ENCODE measurements around the gene PRKN.

Gene PRKN

DNA sequence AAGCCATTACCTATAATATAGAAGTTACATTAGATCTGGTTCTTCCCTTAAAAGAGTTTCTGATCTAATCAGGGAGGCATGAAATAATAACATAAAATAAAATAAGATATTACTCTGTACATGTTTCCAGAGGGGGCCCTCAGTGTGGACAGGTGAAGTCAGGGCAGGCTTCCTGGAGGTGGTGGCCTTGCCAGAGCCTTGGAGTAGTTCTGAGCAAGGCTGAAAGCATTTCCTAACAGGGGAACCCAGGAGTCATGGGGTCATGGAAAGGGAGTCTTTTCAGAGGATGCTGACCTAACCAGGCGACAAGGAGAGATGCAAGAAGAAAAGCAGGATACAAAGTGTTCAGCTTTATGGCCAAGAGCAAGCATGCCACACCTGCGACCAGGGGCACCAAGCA, 982.4 kb downstream of the PRKN start:
- Histone ChIP-seq H3K27ac (ENCODE audit: low read length) (no peak overlapping the region), H3K79me2 (ENCODE audit: low read length) (no peaks in the 10 kb centered on the region), H2AFZ (ENCODE audit: low read depth, low read length) (no peak overlapping the region), H3K9ac (ENCODE audit: low read length) (no peak overlapping the region), H3K27me3 (ENCODE audit: low read depth, low read length) (no peaks in the 10 kb centered on the region), H3K36me3 (replicated peaks; ENCODE audit: low read depth, low read length) (no peaks in the 10 kb centered on the region), H4K20me1 (ENCODE audit: insufficient read depth, low read length) (no peaks in the 10 kb centered on the region), H3K9me3 (ENCODE audit: insufficient read depth, low read length) (no peaks in the 10 kb centered on the region), H3K4me1 (ENCODE audit: low read length) (peaks cover 5% of the 10 kb centered on the region; the same call in 1 of the 2 replicates), H3K4me2 (ENCODE audit: low read length) (no peak overlapping the region), H3K4me3 (ENCODE audit: low read length) (no peak overlapping the region)
- TF ChIP-seq, protein P1, sequence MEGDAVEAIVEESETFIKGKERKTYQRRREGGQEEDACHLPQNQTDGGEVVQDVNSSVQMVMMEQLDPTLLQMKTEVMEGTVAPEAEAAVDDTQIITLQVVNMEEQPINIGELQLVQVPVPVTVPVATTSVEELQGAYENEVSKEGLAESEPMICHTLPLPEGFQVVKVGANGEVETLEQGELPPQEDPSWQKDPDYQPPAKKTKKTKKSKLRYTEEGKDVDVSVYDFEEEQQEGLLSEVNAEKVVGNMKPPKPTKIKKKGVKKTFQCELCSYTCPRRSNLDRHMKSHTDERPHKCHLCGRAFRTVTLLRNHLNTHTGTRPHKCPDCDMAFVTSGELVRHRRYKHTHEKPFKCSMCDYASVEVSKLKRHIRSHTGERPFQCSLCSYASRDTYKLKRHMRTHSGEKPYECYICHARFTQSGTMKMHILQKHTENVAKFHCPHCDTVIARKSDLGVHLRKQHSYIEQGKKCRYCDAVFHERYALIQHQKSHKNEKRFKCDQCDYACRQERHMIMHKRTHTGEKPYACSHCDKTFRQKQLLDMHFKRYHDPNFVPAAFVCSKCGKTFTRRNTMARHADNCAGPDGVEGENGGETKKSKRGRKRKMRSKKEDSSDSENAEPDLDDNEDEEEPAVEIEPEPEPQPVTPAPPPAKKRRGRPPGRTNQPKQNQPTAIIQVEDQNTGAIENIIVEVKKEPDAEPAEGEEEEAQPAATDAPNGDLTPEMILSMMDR (IDR thresholded peaks at IDR 0.05; ENCODE audit: low read depth, low read length) = no peak
- TF ChIP-seq EZH2phosphoT487 (IDR thresholded peaks at IDR 0.05; ENCODE audit: low read depth) = no peak

DNA sequence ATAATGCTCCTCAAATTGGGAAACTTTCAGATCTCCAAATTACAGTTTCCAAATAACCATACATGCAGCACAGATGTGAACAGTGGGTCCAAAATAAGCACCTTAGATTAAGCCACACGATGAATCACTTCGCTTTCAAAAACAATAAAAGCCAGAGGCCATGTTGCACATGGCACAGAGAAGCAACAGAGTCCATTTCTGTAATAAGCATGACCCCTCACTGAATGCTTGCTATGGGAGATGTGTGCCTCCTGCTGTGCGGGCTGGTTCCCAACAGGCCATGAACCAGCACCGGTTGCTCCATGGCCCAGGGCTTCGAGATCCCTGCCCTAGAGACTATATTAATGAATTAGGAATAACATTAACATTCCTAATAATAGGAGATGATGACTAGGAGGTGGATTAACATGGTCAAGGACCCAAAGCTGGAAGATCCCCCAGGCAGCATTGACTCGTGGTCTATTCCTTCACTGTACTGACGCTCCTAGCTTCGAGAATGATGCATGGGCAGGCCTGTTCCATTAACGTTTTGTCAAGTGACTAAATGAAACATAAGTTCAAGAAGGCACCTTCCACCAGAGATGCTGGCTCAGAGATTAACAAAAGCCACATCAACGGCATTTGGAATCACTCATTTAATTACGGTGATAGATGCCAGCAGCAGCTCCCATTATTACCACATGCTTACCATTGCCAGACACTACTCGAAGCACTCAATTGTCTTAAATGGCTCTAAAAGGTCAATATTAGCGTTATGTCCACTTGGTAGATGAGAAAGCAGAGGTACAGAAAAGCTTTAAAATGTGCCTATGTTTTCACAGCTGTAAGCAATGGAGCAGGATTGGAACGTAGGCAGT, 983.1 kb downstream of the PRKN start:
- TF ChIP-seq, protein P1 (IDR thresholded peaks at IDR 0.05; ENCODE audit: low read depth, low read length) = no peak
- TF ChIP-seq EZH2phosphoT487 (IDR thresholded peaks at IDR 0.05; ENCODE audit: low read depth) = no peak
- H2AFZ ChIP-seq (ENCODE audit: low read depth, low read length) = no peak overlapping the region
- no peak overlapping the region for H3K27ac ChIP-seq (ENCODE audit: low read length)

DNA sequence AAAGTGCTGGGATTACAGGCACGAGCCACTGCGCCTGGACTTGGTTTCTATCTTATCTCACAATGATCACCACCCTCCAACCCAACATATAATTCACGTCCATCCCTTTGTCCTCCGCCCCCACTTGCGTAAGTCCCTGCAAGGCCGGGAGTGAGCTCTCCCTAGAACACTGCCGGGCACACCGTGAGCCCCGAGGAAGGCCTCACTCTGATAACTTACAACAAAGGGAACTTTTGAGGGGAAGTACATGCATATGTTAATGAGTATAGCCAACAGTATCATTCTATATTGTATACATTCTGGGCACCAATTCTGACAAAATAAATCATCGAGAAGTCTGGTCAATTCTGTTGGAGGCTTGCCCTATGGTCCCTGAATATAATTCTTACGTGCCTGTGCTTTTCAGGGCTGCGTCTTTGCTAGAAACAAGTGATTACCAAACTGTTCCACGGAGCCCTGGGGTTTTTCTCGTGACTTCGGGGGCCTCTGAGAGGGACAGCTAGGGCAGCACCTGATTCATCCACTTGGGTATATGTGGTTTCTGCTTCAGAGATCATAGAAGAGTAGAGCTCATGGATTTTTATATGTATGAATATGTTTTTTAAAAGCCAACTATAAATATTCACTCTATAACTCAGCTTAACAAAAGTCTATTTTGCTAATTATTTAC, 983.9 kb downstream of the PRKN start:
- H3K27me3 ChIP-seq (ENCODE audit: low read depth, low read length) = no peaks in the 10 kb centered on the region
- no peak overlapping the region for H3K4me3 ChIP-seq (ENCODE audit: low read length)
- H3K4me2 ChIP-seq (ENCODE audit: low read length) = no peak overlapping the region; the same call in 1 of the 2 replicates
- no peaks in the 10 kb centered on the region for H4K20me1 ChIP-seq (ENCODE audit: insufficient read depth, low read length)
- H3K36me3 ChIP-seq (replicated peaks; ENCODE audit: low read depth, low read length) = no peaks in the 10 kb centered on the region
- H3K9ac ChIP-seq (ENCODE audit: low read length) = no peak overlapping the region
- peaks cover 5% of the 10 kb centered on the region; the same call in 1 of the 2 replicates for H3K4me1 ChIP-seq (ENCODE audit: low read length)
- H2AFZ ChIP-seq (ENCODE audit: low read depth, low read length) = no peak overlapping the region
- H3K9me3 ChIP-seq (ENCODE audit: insufficient read depth, low read length) = no peaks in the 10 kb centered on the region
- no peaks in the 10 kb centered on the region for H3K79me2 ChIP-seq (ENCODE audit: low read length)
- no peak for TF ChIP-seq EZH2phosphoT487 (IDR thresholded peaks at IDR 0.05; ENCODE audit: low read depth)
- TF ChIP-seq, protein P1 (IDR thresholded peaks at IDR 0.05; ENCODE audit: low read depth, low read length) = no peak
- H3K27ac ChIP-seq (ENCODE audit: low read length) = no peak overlapping the region

More for the DNA sequence above, 983.1 kb downstream of the PRKN start:
- Histone ChIP-seq H4K20me1 (ENCODE audit: insufficient read depth, low read length) (no peaks in the 10 kb centered on the region), H3K27me3 (ENCODE audit: low read depth, low read length) (no peaks in the 10 kb centered on the region), H3K36me3 (replicated peaks; ENCODE audit: low read depth, low read length) (no peaks in the 10 kb centered on the region), H3K9ac (ENCODE audit: low read length) (no peak overlapping the region), H3K4me2 (ENCODE audit: low read length) (no peak overlapping the region), H3K4me1 (ENCODE audit: low read length) (peaks cover 5% of the 10 kb centered on the region; the same call in 1 of the 2 replicates), H3K4me3 (ENCODE audit: low read length) (no peak overlapping the region), H3K79me2 (ENCODE audit: low read length) (no peaks in the 10 kb centered on the region), H3K9me3 (ENCODE audit: insufficient read depth, low read length) (no peaks in the 10 kb centered on the region)

DNA sequence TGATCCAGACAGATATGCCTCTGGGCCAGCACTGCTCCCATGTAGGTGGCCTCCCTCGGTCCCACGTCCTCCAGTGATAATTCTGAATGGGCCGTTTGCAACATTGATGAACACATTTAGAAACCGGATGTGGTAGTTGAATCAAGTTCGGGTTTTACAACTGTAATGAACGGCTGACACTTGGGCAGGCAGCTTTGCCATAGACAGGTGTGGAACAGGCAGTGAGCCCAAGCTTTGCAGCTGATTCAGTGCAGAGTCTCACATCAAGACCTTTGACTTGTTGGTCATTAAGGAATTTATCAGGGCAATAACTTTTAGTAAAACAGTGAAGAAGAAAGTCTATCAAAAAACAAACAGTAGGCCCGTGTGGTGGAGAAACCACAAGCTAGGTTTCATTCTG, 987.1 kb downstream of the PRKN start:
- H4K20me1 ChIP-seq (ENCODE audit: insufficient read depth, low read length) = no peaks in the 10 kb centered on the region
- H2AFZ ChIP-seq (ENCODE audit: low read depth, low read length) = no peak overlapping the region
- H3K36me3 ChIP-seq (replicated peaks; ENCODE audit: low read depth, low read length) = no peaks in the 10 kb centered on the region
- H3K4me1 ChIP-seq (ENCODE audit: low read length) = peaks cover 5% of the 10 kb centered on the region; the same call in 1 of the 2 replicates
- H3K79me2 ChIP-seq (ENCODE audit: low read length) = no peaks in the 10 kb centered on the region
- H3K4me2 ChIP-seq (ENCODE audit: low read length) = no peak overlapping the region
- H3K4me3 ChIP-seq (ENCODE audit: low read length) = no peak overlapping the region
- H3K9me3 ChIP-seq (ENCODE audit: insufficient read depth, low read length) = no peaks in the 10 kb centered on the region
- TF ChIP-seq EZH2phosphoT487 (IDR thresholded peaks at IDR 0.05; ENCODE audit: low read depth) = no peak
- TF ChIP-seq, protein P1 (IDR thresholded peaks at IDR 0.05; ENCODE audit: low read depth, low read length) = no peak
- H3K27me3 ChIP-seq (ENCODE audit: low read depth, low read length) = no peaks in the 10 kb centered on the region
- H3K27ac ChIP-seq (ENCODE audit: low read length) = no peak overlapping the region
- H3K9ac ChIP-seq (ENCODE audit: low read length) = no peak overlapping the region

Measured in OCI-LY3 (cell line).